ENCODE results near the gene SEC24D. TPM values are rescaled to one million over a fixed set of nuclear protein-coding genes. Genes with fewer than 3 reads are reported as not detected.

Gene SEC24D
- total and polyA plus RNA-seq, 4 donors: 11.4 to 77.2 (median 52.0) TPM

DNA sequence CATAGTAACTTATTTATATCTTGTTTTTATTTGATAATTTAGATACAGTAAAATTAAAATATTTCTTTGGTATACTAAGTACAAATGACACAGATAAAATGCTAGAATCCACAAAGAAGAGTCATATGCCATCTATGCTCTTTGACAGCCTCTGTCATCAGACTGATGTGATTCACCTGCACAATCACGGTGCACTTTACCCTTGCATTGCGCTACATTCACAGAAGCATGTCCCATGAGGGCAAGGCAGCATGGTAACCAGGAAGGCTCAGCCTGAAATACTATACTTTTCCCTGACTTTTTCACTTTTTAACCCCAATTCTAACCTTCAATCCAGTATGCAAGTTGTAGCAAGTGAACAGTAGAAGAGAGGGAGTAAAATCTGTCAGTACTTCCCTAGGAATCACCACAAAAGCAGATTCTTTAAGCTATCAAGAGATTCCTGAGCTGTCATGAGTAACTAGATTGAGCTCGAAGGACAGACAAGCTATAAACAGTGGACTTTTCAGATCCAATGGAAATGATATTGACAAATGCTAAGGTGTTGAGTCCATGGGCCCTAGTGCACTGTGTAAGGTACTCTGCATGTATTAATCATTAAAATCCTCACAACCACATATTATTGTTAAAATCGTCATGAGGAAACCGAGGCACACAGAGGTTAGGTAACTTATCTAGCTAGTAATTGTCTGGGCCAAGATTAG is 14.2 kb downstream of the SEC24D start:
- Histone ChIP-seq H3K4me1 (ENCODE audit: control insufficient read depth in 5 of 5, insufficient read depth in 5 of 5, low read length in 5 of 5) (peaks cover 0 to 8% (median 0%) of the 10 kb centered on the region in 5 donors), H3K9ac (ENCODE audit: insufficient read depth in 1 of 2, low read length in 2 of 2) (no peak overlapping the region), H3K4me3 (no peak overlapping the region), H3K27ac (ENCODE audit: low read depth in 1 of 2, low read length in 1 of 2) (no peak overlapping the region), H3K9me3 (ENCODE audit: control insufficient read depth in 4 of 4, insufficient read depth in 3 of 4, low read length in 3 of 4) (no peaks in the 10 kb centered on the region), H3K27me3 (ENCODE audit: control insufficient read depth in 3 of 3, insufficient read depth in 3 of 3, low read length in 2 of 3) (no peaks in the 10 kb centered on the region), H3K36me3 (ENCODE audit: control insufficient read depth in 4 of 4, insufficient read depth in 4 of 4, low read length in 4 of 4) (peaks cover 7 to 13% (median 10%) of the 10 kb centered on the region in 4 donors)
- WGBS, 2 donors: 92 to 93% methylated on average over 5 of the region's 5 CpGs
- ATAC-seq (ENCODE audit: insufficient read depth, low FRiP score) (no peak), DNase-seq (no peak)
- no peak for TF ChIP-seq CTCF (IDR thresholded peaks at IDR 0.05; ENCODE audit: control extremely low read depth, extremely low read depth)

- Histone ChIP-seq H3K27me3 (ENCODE audit: control insufficient read depth in 3 of 3, insufficient read depth in 3 of 3, low read length in 2 of 3) (no peaks in the 10 kb centered on the region), H3K27ac (ENCODE audit: low read depth in 1 of 2, low read length in 1 of 2) (no peak overlapping the region), H3K9me3 (ENCODE audit: control insufficient read depth in 4 of 4, insufficient read depth in 3 of 4, low read length in 3 of 4) (no peaks in the 10 kb centered on the region), H3K4me3 (no peak overlapping the region), H3K9ac (ENCODE audit: insufficient read depth in 1 of 2, low read length in 2 of 2) (no peak overlapping the region), H3K4me1 (ENCODE audit: control insufficient read depth in 5 of 5, insufficient read depth in 5 of 5, low read length in 5 of 5) (peaks cover 0 to 23% (median 5%) of the 10 kb centered on the region in 5 donors), H3K36me3 (ENCODE audit: control insufficient read depth in 4 of 4, insufficient read depth in 4 of 4, low read length in 4 of 4) (peaks cover 18 to 26% (median 23%) of the 10 kb centered on the region in 4 donors)
- DNase-seq: no peak
- TF ChIP-seq CTCF (IDR thresholded peaks at IDR 0.05; ENCODE audit: control extremely low read depth, extremely low read depth): no peak
- 95 to 97% methylated on average over 4 of the region's 4 CpGs for WGBS, 2 donors
- ATAC-seq (ENCODE audit: insufficient read depth, low FRiP score): no peak
Observed at GRCh38 chr4:118817178-118817930, 18.6 kb downstream of the SEC24D start.

GRCh38 chr4:118816538-118817177 is 19.3 kb downstream of the SEC24D start:
- peaks cover 21 to 27% (median 23%) of the 10 kb centered on the region in 4 donors for H3K36me3 ChIP-seq (ENCODE audit: control insufficient read depth in 4 of 4, insufficient read depth in 4 of 4, low read length in 4 of 4)
- ATAC-seq (ENCODE audit: insufficient read depth, low FRiP score): no peak

More at GRCh38 chr4:118816538-118817177, 19.3 kb downstream of the SEC24D start:
- Histone ChIP-seq H3K27ac (ENCODE audit: low read depth in 1 of 2, low read length in 1 of 2) (no peak overlapping the region), H3K4me1 (ENCODE audit: control insufficient read depth in 5 of 5, insufficient read depth in 5 of 5, low read length in 5 of 5) (peaks cover 0 to 23% (median 5%) of the 10 kb centered on the region in 5 donors), H3K9ac (ENCODE audit: insufficient read depth in 1 of 2, low read length in 2 of 2) (no peak overlapping the region), H3K27me3 (ENCODE audit: control insufficient read depth in 3 of 3, insufficient read depth in 3 of 3, low read length in 2 of 3) (no peaks in the 10 kb centered on the region), H3K9me3 (ENCODE audit: control insufficient read depth in 4 of 4, insufficient read depth in 3 of 4, low read length in 3 of 4) (no peaks in the 10 kb centered on the region), H3K4me3 (no peak overlapping the region)
- no peak for TF ChIP-seq CTCF (IDR thresholded peaks at IDR 0.05; ENCODE audit: control extremely low read depth, extremely low read depth)
- 0 to 80% methylated on average over 1 of the region's 1 CpG for WGBS, 2 donors
- no peak for DNase-seq
